RWPE2 (cell line): ENCODE measurements around the gene KLK12.

Experiments
- ATAC-seq: fragments of 200-7000 bp; cut with Tn5 transposase; 3 replicates; pipeline ENCODE4 v1.9.1; 2021; ENCODE audit warnings: low read depth
- DNase-seq: peaks from one replicate; pipeline ENCODE4 v3.0.0-alpha.2; 2020; ENCODE audit warnings: low spot score
- H3K27ac ChIP-seq: fragments of 450-650 bp; 2 replicates; pipeline ENCODE4 v1.5.1; 2017; ENCODE audit warnings: mild to moderate bottlenecking; ENCODE audit not compliant: poor library complexity, severe bottlenecking
- H3K27me3 ChIP-seq: fragments of 250-450 bp; sonication (Bioruptor Pico); 2 replicates; pipeline ENCODE4 v1.5.1; 2021; ENCODE audit warnings: mild to moderate bottlenecking, moderate library complexity; ENCODE audit not compliant: insufficient read depth, poor library complexity, severe bottlenecking
- H3K36me3 ChIP-seq: fragments of 250-450 bp; sonication (Bioruptor Pico); 2 replicates; pipeline ENCODE4 v1.5.1; 2020; ENCODE audit warnings: low read depth, mild to moderate bottlenecking, moderate library complexity
- H3K4me1 ChIP-seq: fragments of 250-450 bp; sonication (Bioruptor Pico); 2 replicates; pipeline ENCODE4 v1.5.1; 2021; ENCODE audit warnings: mild to moderate bottlenecking, moderate library complexity; ENCODE audit not compliant: insufficient read depth, poor library complexity, severe bottlenecking
- H3K4me3 ChIP-seq: fragments of 250-450 bp; sonication (Bioruptor Pico); 2 replicates; pipeline ENCODE4 v1.5.1; 2021; ENCODE audit warnings: mild to moderate bottlenecking, moderate library complexity; ENCODE audit not compliant: severe bottlenecking
- H3K9me3 ChIP-seq: fragments of 250-450 bp; sonication (Bioruptor Pico); 2 replicates; pipeline ENCODE4 v1.5.1; 2021; ENCODE audit warnings: mild to moderate bottlenecking, moderate library complexity; ENCODE audit not compliant: severe bottlenecking
- TF ChIP-seq, protein P1 (sequence below): fragments of 450-650 bp; IDR thresholded peaks from one replicate; pipeline ENCODE4 v1.5.1; 2017; ENCODE audit warnings: mild to moderate bottlenecking, moderate library complexity; ENCODE audit not compliant: poor library complexity, severe bottlenecking

The KLK12 gene

GRCh38 chr19:51081476-51081875 lies 46.7 kb upstream of the KLK12 start:
- TF ChIP-seq, protein P1, sequence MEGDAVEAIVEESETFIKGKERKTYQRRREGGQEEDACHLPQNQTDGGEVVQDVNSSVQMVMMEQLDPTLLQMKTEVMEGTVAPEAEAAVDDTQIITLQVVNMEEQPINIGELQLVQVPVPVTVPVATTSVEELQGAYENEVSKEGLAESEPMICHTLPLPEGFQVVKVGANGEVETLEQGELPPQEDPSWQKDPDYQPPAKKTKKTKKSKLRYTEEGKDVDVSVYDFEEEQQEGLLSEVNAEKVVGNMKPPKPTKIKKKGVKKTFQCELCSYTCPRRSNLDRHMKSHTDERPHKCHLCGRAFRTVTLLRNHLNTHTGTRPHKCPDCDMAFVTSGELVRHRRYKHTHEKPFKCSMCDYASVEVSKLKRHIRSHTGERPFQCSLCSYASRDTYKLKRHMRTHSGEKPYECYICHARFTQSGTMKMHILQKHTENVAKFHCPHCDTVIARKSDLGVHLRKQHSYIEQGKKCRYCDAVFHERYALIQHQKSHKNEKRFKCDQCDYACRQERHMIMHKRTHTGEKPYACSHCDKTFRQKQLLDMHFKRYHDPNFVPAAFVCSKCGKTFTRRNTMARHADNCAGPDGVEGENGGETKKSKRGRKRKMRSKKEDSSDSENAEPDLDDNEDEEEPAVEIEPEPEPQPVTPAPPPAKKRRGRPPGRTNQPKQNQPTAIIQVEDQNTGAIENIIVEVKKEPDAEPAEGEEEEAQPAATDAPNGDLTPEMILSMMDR: no peak
- ATAC-seq: no peak
- Histone ChIP-seq H3K36me3 (no peaks in the 10 kb centered on the region), H3K9me3 (no peaks in the 10 kb centered on the region), H3K4me1 (no peaks in the 10 kb centered on the region), H3K4me3 (no peak overlapping the region), H3K27me3 (no peaks in the 10 kb centered on the region), H3K27ac (no peak overlapping the region)
- no peak for DNase-seq

DNA sequence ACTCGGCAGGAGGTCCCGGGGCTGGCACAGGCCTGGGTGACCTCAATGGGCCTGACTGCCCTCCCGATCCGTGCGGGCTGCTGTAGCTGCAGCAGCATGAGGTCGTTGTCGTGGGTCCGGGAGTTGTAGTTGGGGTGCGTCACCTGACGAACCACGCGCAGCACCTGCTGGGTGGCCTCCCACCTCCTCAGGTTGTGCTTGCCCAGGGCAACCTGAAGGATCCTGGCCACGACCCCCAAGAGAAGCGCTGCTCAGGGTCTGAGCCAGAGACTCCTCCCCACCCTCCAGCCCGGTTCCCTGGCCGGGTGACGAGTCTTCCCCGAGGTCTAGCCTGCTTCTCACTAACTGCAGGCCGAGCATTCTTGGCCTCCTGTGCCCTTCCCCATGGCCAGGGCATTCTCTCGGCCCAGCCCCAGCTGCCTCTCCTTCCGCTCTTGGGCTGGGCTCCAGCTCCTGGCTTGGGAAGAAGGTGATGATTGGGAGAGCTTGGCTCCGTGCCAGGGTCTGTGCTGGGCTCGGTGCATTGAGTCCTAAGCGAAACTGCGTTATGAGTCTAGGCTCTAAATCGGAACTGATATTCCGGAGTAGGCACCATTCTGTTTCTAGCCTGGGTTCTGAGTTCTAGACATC lies 44.8 kb upstream of the KLK12 start:
- no peak for DNase-seq
- Histone ChIP-seq H3K27me3 (peaks cover 3% of the 10 kb centered on the region), H3K4me1 (no peaks in the 10 kb centered on the region), H3K27ac (no peak overlapping the region), H3K9me3 (no peaks in the 10 kb centered on the region), H3K36me3 (no peaks in the 10 kb centered on the region), H3K4me3 (no peak overlapping the region)
- TF ChIP-seq, protein P1: no peak
- no peak for ATAC-seq

DNA sequence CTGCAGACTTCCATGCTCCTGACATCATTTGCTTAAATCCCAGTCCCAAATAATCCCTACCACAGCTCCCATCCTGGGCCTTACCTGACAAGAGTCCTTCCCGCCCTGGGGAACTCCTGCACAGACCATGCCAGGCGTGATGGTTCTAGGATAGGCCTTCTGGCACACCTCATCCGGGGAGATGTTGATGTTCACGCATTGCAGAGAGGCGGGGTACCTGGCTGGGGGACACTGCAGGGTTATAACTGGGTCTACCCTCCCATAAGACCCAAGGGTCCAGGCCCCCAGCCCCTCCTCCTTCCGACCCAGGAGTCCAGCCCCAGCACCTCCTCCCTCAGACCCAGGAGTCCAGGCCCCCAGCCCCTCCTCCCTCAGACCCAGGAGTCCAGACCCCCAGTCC lies 43.9 kb upstream of the KLK12 start:
- Histone ChIP-seq H3K27ac (no peak overlapping the region), H3K9me3 (peaks cover 4% of the 10 kb centered on the region), H3K27me3 (peaks cover 3% of the 10 kb centered on the region), H3K4me1 (no peaks in the 10 kb centered on the region), H3K36me3 (no peaks in the 10 kb centered on the region), H3K4me3 (no peak overlapping the region)
- TF ChIP-seq, protein P1: no peak
- ATAC-seq (no peak), DNase-seq (no peak)

- ATAC-seq: no peak
- Histone ChIP-seq H3K27me3 (peaks cover 3% of the 10 kb centered on the region), H3K9me3 (peaks cover 4% of the 10 kb centered on the region), H3K36me3 (no peaks in the 10 kb centered on the region), H3K4me3 (no peak overlapping the region), H3K4me1 (no peaks in the 10 kb centered on the region), H3K27ac (no peak overlapping the region)
- DNase-seq: no peak
- TF ChIP-seq, protein P1: no peak
Observed at GRCh38 chr19:51078104-51078503, 43.3 kb upstream of the KLK12 start.

DNA sequence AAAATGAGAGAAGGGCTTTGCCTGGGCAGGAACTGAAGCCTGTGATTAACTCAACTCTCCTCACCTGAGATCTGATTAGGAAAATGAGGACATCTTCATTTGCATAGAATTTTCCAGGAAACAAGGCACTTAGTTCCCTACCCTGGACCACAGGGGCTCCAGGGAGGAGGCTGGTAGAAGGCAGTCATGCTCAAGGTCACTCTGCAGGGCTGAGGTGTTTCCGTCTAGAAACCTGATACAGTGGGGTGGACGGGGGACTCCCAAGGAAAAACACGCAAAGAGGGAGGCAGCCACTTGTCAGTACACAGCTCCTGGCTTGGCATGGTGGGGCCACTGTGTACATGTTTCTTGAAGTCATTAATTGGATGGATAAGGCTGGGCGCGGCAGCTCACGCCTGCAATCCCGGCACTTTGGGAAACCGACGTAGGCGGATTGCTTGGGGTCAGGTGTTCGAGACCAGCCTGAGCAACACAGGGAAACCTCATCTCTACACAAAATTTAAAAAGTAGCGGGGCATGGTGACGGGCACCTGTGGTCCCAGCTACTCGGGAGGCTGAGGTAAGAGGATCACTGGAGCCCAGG lies 41.9 kb upstream of the KLK12 start:
- H3K27ac ChIP-seq: no peak overlapping the region
- no peak overlapping the region for H3K4me3 ChIP-seq
- peaks cover 3% of the 10 kb centered on the region for H3K27me3 ChIP-seq
- no peaks in the 10 kb centered on the region for H3K4me1 ChIP-seq
- DNase-seq (no peak), ATAC-seq (no peak)
- TF ChIP-seq, protein P1: no peak
- peaks cover 4% of the 10 kb centered on the region for H3K9me3 ChIP-seq
- H3K36me3 ChIP-seq: no peaks in the 10 kb centered on the region
